ENCODE results near the gene CAMK4.

GRCh38 chr5:111237470-111237869 is 13.3 kb downstream of the CAMK4 start:
- TF ChIP-seq CTCF (IDR thresholded peaks at IDR 0.05): no peak
- no peak for TF ChIP-seq POLR2AphosphoS5 (IDR thresholded peaks at IDR 0.05)
- no peak for TF ChIP-seq POLR2A (IDR thresholded peaks at IDR 0.05)

All from prostate gland (tissue), 2 donors.